Endodermal cell (in vitro differentiated cells): ENCODE measurements around the gene DAND5. TPM values are rescaled to one million over a fixed set of nuclear protein-coding genes. Genes with fewer than 3 reads are reported as not detected.
A peak's percentile ranks its signal among the peaks of the same experiment; 100 is the strongest.

ENCODE experiments used
- DNase-seq: peaks from one replicate; pipeline ENCODE4 v3.0.0-alpha.2; 2017
- H3K27ac ChIP-seq: 2 replicates; pipeline ENCODE4 v1.5.1; 2013; ENCODE audit warnings: mild to moderate bottlenecking, low read depth, low read length, moderate library complexity
- H3K27me3 ChIP-seq: 2 replicates; pipeline ENCODE4 v1.6.1; 2013; ENCODE audit warnings: mild to moderate bottlenecking, low read length, moderate library complexity; ENCODE audit not compliant: insufficient read depth, control insufficient read depth, poor library complexity, severe bottlenecking
- H3K36me3 ChIP-seq: 2 replicates; pipeline ENCODE4 v1.7.0; 2013; ENCODE audit warnings: mild to moderate bottlenecking, low read length, moderate library complexity; ENCODE audit not compliant: control insufficient read depth, insufficient read depth
- H3K4me1 ChIP-seq: one replicate; pipeline ENCODE4 v1.7.0; 2013; ENCODE audit warnings: low read length; ENCODE audit not compliant: control insufficient read depth, insufficient read depth
- H3K4me3 ChIP-seq: 2 replicates; pipeline ENCODE4 v1.5.1; 2013; ENCODE audit warnings: mild to moderate bottlenecking, low read length, moderate library complexity
- H3K9ac ChIP-seq: 2 replicates; pipeline ENCODE4 v1.6.1; 2013; ENCODE audit warnings: mild to moderate bottlenecking, low read length, moderate library complexity; ENCODE audit not compliant: poor library complexity, severe bottlenecking; ENCODE audit errors: extremely low read depth
- H3K9me3 ChIP-seq: 2 replicates; pipeline ENCODE4 v1.6.1; 2013; ENCODE audit warnings: mild to moderate bottlenecking, low read length, moderate library complexity; ENCODE audit not compliant: control insufficient read depth
- H3K27ac Mint-ChIP-seq: 2 replicates; pipeline ENCODE4 v1.8.0; 2020; ENCODE audit warnings: mixed read lengths
- H3K27me3 Mint-ChIP-seq: 2 replicates; pipeline ENCODE4 v1.8.0; 2021; ENCODE audit warnings: mild to moderate bottlenecking, mixed read lengths; ENCODE audit not compliant: insufficient read depth
- H3K36me3 Mint-ChIP-seq: 2 replicates; pipeline ENCODE4 v1.8.0; 2020; ENCODE audit warnings: low read depth, mixed read lengths
- H3K4me1 Mint-ChIP-seq: 2 replicates; pipeline ENCODE4 v1.8.0; 2020; ENCODE audit warnings: mixed read lengths
- H3K4me3 Mint-ChIP-seq: 2 replicates; pipeline ENCODE4 v1.8.0; 2020; ENCODE audit warnings: mild to moderate bottlenecking, moderate library complexity, mixed read lengths
- H3K9me3 Mint-ChIP-seq: 2 replicates; pipeline ENCODE4 v1.8.0; 2020; ENCODE audit warnings: mild to moderate bottlenecking, mixed read lengths
- CTCF ChIP-seq: fragments of 200-600 bp; sonication (generic); conservative IDR thresholded peaks from 2 replicates; pipeline ENCODE4 v1.5.0; 2021; ENCODE audit warnings: antibody characterized with exemption, mild to moderate bottlenecking
- WGBS, 2 experiments: methylation state at CpG; one replicate each; pipeline versions ENCODE4 v1.1.5 to v1.1.7; 2013; ENCODE audit warnings: missing lambda C conversion rate in 2 of 2, mixed read lengths in 1 of 2; ENCODE audit not compliant: insufficient coverage in 1 of 2, insufficient read length in 1 of 2; 5-methylcytosine and 5-hydroxymethylcytosine counted together
- total RNA-seq, 2 donors: library from RNA; stranded (reverse); fragmentation: NEBNext Ultra II Directional in 1 of 2; extraction: Animal tissue kit (Norgen Biotek cat#: 25700) in 1 of 2; gene quantifications; 2 replicates in 1 of 2; 3 replicates in 1 of 2; pipeline ENCODE4 v1.2.1, GENCODE V29; 2021

Gene DAND5
- total RNA-seq, 2 donors from 2014 or later: 0.13 to 0.40 TPM

- Histone ChIP-seq H3K36me3 (peaks cover 72% of the 10 kb centered on the region), H3K4me3 (peak overlapping the region; percentile 84), H3K9me3 (no peaks in the 10 kb centered on the region), H3K4me1 (peaks cover 5% of the 10 kb centered on the region), H3K27me3 (no peaks in the 10 kb centered on the region), H3K27ac (peak overlapping the region; percentile 47), H3K9ac (no peak overlapping the region)
- Mint-ChIP-seq H3K4me1 (peaks cover 28% of the 10 kb centered on the region), H3K27ac (no peak overlapping the region), H3K4me3 (peak overlapping the region; percentile 5), H3K36me3 (peaks cover 75% of the 10 kb centered on the region), H3K9me3 (no peaks in the 10 kb centered on the region), H3K27me3 (no peaks in the 10 kb centered on the region)
- TF ChIP-seq CTCF: no peak
- WGBS, 2 experiments: 87% methylated on average over 2 of the region's 2 CpGs; no CpG with 5 or more reads in 1 of the 2 experiments
- no peak for DNase-seq
These were observed 25.2 kb upstream of the DAND5 start for GRCh38 chr19:12944104-12944674.

- Histone ChIP-seq H3K9me3 (no peaks in the 10 kb centered on the region), H3K27me3 (no peaks in the 10 kb centered on the region), H3K27ac (peak within 1 kb of the TSS; percentile 97), H3K9ac (peak within 1 kb of the TSS; percentile 84), H3K4me1 (no peaks in the 10 kb centered on the region), H3K4me3 (peak within 1 kb of the TSS; percentile 84), H3K36me3 (peaks cover 69% of the 10 kb centered on the region)
- peak within 1 kb of the TSS; percentile 97 for H3K27ac Mint-ChIP-seq
- H3K4me3 Mint-ChIP-seq: peak within 1 kb of the TSS; percentile 85
- H3K4me1 Mint-ChIP-seq: peaks cover 14% of the 10 kb centered on the region
- no peak for TF ChIP-seq CTCF
- DNase-seq: peak; percentile 99
- no peaks in the 10 kb centered on the region for H3K9me3 Mint-ChIP-seq
- H3K36me3 Mint-ChIP-seq: peaks cover 73% of the 10 kb centered on the region
- WGBS, 2 experiments: 0% methylated on average over 1 to 62 of the region's 62 CpGs
- H3K27me3 Mint-ChIP-seq: no peaks in the 10 kb centered on the region
These were observed 23.8 kb upstream of the DAND5 start, which contains the start of gene RAD23A for GRCh38 chr19:12945479-12946091. Gene RAD23A, plus strand, starts transcription at chr19:12945862. Its CDS starts 87 bp downstream, at chr19:12945949.

- TF ChIP-seq CTCF: no peak
- Mint-ChIP-seq H3K27me3 (no peaks in the 10 kb centered on the region), H3K4me3 (peak overlapping the region; percentile 85), H3K4me1 (peaks cover 10% of the 10 kb centered on the region), H3K36me3 (peaks cover 73% of the 10 kb centered on the region), H3K9me3 (no peaks in the 10 kb centered on the region), H3K27ac (peak overlapping the region; percentile 97)
- peak overlapping the region; percentile 97 for H3K27ac ChIP-seq
- 0 to 1% methylated on average over 28 to 40 of the region's 40 CpGs for WGBS, 2 experiments
- H3K27me3 ChIP-seq: no peaks in the 10 kb centered on the region
- peak overlapping the region; percentile 84 for H3K4me3 ChIP-seq
- no peaks in the 10 kb centered on the region for H3K9me3 ChIP-seq
- DNase-seq: peak; percentile 96
- H3K4me1 ChIP-seq: no peaks in the 10 kb centered on the region
- peaks cover 69% of the 10 kb centered on the region for H3K36me3 ChIP-seq
- peak overlapping the region; percentile 84 for H3K9ac ChIP-seq
These were observed 23.2 kb upstream of the DAND5 start for GRCh38 chr19:12946092-12946721.
